AG04449 (cell line): ENCODE measurements around the gene TCF7L2.

Source experiments
- CTCF ChIA-PET: fragments of 350-600 bp; formaldehyde crosslinking; extraction: SDS; loops from one replicate; lab custom pipeline; 2021; ENCODE audit warnings: antibody characterized with exemption; lab: Yijun Ruan, JAX
- POLR2A ChIA-PET: fragments of 400-600, 350-600 bp; formaldehyde crosslinking; extraction: SDS; loops from one replicate; lab custom pipeline; 2020; ENCODE audit warnings: antibody characterized with exemption, inconsistent platforms; lab: Yijun Ruan, JAX
- DNase-seq: peaks from one replicate; pipeline ENCODE4 v3.0.0-alpha.2; 2010; ENCODE audit warnings: low read depth, low spot score
- H3K4me3 ChIP-seq: 2 replicates; pipeline ENCODE4 v1.5.1; 2011; ENCODE audit warnings: low read depth, mild to moderate bottlenecking, control low read depth, low read length
- CTCF ChIP-seq: IDR thresholded peaks from one replicate; pipeline ENCODE4 v1.5.1; 2011; ENCODE audit warnings: mild to moderate bottlenecking, moderate library complexity, low read length, control low read depth, inconsistent platforms; ENCODE audit not compliant: insufficient read depth; ENCODE audit errors: missing control alignments

TCF7L2 gene

GRCh38 chr10:113095419-113096127 is 145.5 kb downstream of the TCF7L2 start:
- CTCF ChIA-PET, result no interaction called here
- POLR2A ChIA-PET, result no interaction called here
- H3K4me3 ChIP-seq, result no peak overlapping the region
- no peak for DNase-seq
- TF ChIP-seq CTCF, result no peak

GRCh38 chr10:113096128-113096996 is 146.3 kb downstream of the TCF7L2 start:
- no peak for TF ChIP-seq CTCF
- POLR2A ChIA-PET, result no interaction called here

DNA sequence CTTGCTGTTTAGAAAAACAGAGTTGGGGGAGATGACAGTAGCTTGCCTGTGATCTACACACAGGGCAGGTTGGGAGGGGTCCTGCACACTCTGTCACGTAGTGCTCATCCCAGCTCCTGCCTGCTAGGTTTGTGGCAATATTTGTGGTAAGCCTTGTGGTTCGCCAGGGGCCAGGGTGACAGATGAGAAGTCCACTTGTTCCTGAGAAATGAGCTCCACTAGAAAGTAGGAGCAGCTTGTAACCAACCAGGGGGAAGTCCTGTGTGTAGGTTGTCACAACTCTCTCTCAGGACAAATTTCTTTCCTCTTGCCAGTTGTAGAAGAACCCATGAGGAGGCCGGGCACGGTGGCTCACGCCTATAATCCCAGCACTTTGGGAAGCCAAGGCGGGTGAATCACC is 147.0 kb downstream of the TCF7L2 start:
- ChIA-PET POLR2A (no interaction called here), CTCF (interaction anchor here (0.6 to 1.6 kb wide), 2 partner anchors 9 to 30 kb away, joined by 3 to 6 read pairs; no protein-coding TSS in a partner anchor)
- no peak for DNase-seq
- no peak overlapping the region for H3K4me3 ChIP-seq
- no peak for TF ChIP-seq CTCF

More at GRCh38 chr10:113096128-113096996, 146.3 kb downstream of the TCF7L2 start:
- DNase-seq, result no peak
- CTCF ChIA-PET, result interaction anchor here (0.6 to 1.6 kb wide), 2 partner anchors 8 to 31 kb away, joined by 3 to 6 read pairs; no protein-coding TSS in a partner anchor
- no peak overlapping the region for H3K4me3 ChIP-seq

DNA sequence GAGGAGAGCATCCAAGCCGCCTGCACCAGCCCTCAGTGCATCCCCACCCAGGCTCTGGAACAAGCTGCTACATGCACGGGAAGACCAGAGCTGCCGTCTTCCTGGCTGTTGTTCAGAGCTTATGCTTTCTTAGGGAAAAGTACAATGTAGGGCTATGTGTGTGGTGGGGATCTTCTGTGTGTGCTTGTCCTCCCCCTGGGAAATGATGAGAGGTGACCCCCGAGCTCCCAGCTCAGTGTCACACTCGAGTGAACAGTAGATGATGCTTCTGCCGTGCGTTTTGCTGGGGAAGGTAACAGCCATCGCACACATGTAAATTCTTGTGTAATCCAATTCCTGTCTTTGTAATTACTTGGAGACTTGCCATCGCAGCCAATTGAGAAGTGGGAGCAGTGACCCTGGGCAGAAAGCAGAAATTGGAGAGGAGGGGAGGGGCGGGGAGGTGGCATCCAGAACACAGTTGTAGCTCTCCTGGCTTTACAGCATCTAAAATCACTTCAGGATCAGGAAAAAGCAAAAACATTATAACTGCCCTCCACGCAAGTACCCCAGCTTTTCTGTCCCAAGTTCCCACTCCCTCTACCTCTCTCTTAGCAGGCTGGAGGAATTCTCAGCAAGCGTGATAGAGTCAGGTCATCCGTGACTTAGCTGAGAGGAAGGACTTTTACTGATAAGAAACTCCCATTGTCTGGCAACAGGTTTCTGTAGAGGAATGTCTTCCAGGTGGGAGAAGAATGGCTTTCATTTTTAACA is 149.6 kb downstream of the TCF7L2 start:
- ChIA-PET POLR2A (no interaction called here), CTCF (interaction anchor here (0.7 to 1.9 kb wide), 3 partner anchors 9 to 26 kb away, joined by 3 to 5 read pairs (median 4); no protein-coding TSS in a partner anchor)
- H3K4me3 ChIP-seq, result no peak overlapping the region
- DNase-seq, result no peak
- TF ChIP-seq CTCF, result no peak

- ChIA-PET POLR2A (no interaction called here), CTCF (interaction anchor here (1.9 kb wide), 1 partner anchor 10 kb away, joined by 5 read pairs; no protein-coding TSS in a partner anchor)
- no peak for TF ChIP-seq CTCF
- no peak overlapping the region for H3K4me3 ChIP-seq
- no peak for DNase-seq
These were observed 150.2 kb downstream of the TCF7L2 start for GRCh38 chr10:113100281-113100680.
